Heart left ventricle (tissue), 13 donors: ENCODE results near the gene MKKS.

Source experiments
- CTCF ChIP-seq, 12 donors: fragments of 200-600 bp; sonication (generic) in 4 of 12; IDR thresholded peaks; one replicate each; pipeline versions ENCODE4 v1.5.0 to v1.8.0; 2018 to 2022; ENCODE audit warnings: antibody characterized with exemption in 12 of 12, mild to moderate bottlenecking in 5 of 12
- POLR2A ChIP-seq, 2 donors: fragments of 450-650 bp; IDR thresholded peaks; one replicate each; pipeline ENCODE4 v1.6.1; 2017; ENCODE audit warnings: antibody characterized with exemption in 2 of 2, mild to moderate bottlenecking in 2 of 2, moderate library complexity in 2 of 2
- donor health status: ischemic (EF 13 %, LVEDD 7.1; RV severe dilation, severe dysfunction).
- donor health status: DM: no; HTN: yes; CAD: no.
- donor health status: DM: no; HTN: no; CAD: no.
- donor health status: ischemic (EF 25% LVEDD 6.9; RV normal size, moderate dysfunction).
- donor health status: ischemic (EF 25% LVEDD 5.7; RV mildly dilated, moderate dysfunction).
- donor health status: ischemic (EF 35%, LVEDD 5.7; RV mildly dilated, moderate dysfunction).
- donor health status: nonischemic (EF 11% LVEDD 7.7; RV severe dilation, severe dysfunction).
- donor health status: DM: yes; HTN: yes; CAD: no.
- donor health status: PGD.
- donor health status: ischemic (EF 29% LVEDD 5.4; RV normal size, mild dysfunction).
- donor health status: nonischemic (EF 23%, LVEDD 6.1; RV moderate dilation, normal function).

GRCh38 chr20:10368702-10369041 lies 65.3 kb downstream of the MKKS start:
- TF ChIP-seq CTCF (IDR thresholded peaks at IDR 0.05) = no peak
- TF ChIP-seq POLR2A (IDR thresholded peaks at IDR 0.05) = no peak
